Astrocyte of the cerebellum (primary cell): Measurements from ENCODE around the gene CEP164.

Experiments
- DNase-seq: peaks from one replicate; pipeline ENCODE4 v3.0.0-alpha.2; 2011; ENCODE audit warnings: low read depth
- H3K4me3 ChIP-seq: 2 replicates; pipeline ENCODE4 v1.5.1; 2011; ENCODE audit warnings: mild to moderate bottlenecking, low read depth, low read length, moderate library complexity
- in situ Hi-C: cut with HindIII; loops from 2 replicates; pipeline ENCODE4 v1.10.0; 2017; ENCODE audit warnings: low sequenced_read_pairs
- TF ChIP-seq, protein P1 (sequence below): IDR thresholded peaks from 2 replicates; pipeline ENCODE4 v1.5.1; 2012; ENCODE audit warnings: low read length, low read depth, moderate library complexity, mild to moderate bottlenecking; ENCODE audit errors: missing control alignments

CEP164 gene

DNA sequence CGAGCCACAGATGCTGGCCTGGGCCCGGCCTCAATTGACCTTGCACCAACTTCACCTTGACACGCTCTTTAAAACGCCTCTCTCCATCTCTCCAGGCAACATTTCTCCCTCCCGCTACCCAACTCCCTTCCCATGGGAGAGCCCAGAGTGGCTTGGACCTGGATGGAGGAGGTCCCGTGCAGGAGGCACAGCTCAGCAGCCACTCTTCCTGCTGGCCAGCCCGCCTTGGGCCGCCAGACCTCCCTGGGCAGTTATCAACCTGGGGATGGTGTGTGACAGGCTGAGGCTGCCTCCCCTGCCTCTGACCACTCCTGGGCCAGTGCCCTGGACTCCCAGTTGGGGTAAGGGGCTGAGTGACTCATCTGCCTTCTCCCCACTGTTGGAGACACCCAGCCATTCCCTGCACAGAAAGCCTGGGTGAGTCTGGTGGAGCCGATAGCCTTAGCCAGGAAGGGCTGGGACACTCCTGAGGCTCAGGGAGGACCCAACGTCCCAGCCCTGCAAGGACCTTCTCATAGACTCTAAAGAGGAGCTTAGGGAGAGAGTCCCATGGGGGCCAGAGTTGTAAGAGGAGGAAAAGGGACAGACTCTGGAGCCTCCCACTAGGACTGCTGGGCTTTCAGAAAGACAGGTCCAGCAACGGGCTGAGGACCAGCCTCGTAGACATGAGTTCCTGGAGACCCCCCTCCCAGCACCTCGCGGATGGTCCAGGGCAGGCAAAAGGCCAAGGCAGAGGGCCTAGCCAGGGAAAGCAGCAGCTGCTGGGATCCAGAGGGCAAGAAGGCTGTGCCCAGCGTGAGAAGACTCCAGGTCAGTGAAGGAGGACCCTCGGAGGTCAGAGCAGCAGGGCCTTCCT is 131.7 kb downstream of the CEP164 start:
- no peak overlapping the region for H3K4me3 ChIP-seq
- TF ChIP-seq, protein P1, sequence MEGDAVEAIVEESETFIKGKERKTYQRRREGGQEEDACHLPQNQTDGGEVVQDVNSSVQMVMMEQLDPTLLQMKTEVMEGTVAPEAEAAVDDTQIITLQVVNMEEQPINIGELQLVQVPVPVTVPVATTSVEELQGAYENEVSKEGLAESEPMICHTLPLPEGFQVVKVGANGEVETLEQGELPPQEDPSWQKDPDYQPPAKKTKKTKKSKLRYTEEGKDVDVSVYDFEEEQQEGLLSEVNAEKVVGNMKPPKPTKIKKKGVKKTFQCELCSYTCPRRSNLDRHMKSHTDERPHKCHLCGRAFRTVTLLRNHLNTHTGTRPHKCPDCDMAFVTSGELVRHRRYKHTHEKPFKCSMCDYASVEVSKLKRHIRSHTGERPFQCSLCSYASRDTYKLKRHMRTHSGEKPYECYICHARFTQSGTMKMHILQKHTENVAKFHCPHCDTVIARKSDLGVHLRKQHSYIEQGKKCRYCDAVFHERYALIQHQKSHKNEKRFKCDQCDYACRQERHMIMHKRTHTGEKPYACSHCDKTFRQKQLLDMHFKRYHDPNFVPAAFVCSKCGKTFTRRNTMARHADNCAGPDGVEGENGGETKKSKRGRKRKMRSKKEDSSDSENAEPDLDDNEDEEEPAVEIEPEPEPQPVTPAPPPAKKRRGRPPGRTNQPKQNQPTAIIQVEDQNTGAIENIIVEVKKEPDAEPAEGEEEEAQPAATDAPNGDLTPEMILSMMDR, result no peak
- DNase-seq, result no peak
- in situ Hi-C loops, result no loop called here

DNA sequence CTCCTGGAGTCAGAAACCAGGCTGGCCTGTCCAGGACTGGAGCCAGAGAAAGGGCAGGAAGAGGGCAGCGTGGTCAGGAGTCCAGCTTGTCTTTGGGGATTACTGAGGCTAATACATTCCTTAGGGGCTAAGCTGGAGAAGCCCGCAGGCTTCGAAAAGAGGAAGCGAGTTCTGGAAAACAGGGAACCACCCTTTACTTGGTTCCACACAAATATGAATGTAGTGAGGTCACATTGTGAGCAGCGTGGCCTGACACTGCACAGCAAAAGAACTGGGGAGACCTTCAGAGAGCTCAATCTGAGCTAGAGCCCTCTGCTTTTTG is 132.3 kb downstream of the CEP164 start:
- H3K4me3 ChIP-seq, result no peak overlapping the region
- no peak for DNase-seq
- in situ Hi-C loops, result no loop called here
- TF ChIP-seq, protein P1, result no peak

DNA sequence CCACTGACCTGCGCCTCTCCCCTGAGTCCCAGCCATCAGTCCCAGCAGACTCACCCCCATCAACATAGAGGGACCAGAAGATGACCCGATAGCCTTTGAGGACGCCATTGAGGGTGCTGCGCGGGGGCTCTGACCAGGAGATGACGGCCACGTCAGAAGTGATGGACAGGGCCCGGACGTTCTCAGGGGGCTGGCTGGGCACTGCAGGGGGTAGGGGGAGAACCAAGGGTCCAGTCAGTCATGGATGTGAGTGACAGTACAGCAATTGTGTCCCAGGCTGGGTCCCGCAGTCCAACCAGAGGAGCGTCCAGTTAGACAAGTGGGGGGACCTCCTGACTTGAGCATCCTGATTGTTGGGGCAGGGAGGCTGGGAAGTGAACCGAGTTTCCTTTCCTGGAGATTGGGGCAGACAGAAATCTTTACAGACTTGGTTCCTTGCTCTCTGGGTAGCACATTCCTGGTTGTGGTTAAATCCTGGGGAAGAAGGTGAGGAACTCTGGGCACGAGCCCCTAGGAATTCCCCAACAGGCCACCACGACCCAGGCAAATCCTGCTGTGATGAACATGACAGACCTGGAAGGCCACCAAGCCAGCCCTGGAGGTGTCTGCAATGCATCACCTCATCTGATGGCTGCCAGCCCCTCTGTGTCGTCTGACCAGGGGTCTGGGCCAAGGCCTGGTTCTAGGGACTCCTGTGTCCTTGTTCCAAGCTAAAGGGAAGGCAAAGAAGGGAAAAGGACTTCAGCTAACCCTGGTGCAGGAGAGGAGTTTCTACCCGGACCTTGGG is 133.9 kb downstream of the CEP164 start:
- TF ChIP-seq, protein P1, result no peak
- no peak overlapping the region for H3K4me3 ChIP-seq
- DNase-seq, result no peak
- in situ Hi-C loops, result no loop called here

DNA sequence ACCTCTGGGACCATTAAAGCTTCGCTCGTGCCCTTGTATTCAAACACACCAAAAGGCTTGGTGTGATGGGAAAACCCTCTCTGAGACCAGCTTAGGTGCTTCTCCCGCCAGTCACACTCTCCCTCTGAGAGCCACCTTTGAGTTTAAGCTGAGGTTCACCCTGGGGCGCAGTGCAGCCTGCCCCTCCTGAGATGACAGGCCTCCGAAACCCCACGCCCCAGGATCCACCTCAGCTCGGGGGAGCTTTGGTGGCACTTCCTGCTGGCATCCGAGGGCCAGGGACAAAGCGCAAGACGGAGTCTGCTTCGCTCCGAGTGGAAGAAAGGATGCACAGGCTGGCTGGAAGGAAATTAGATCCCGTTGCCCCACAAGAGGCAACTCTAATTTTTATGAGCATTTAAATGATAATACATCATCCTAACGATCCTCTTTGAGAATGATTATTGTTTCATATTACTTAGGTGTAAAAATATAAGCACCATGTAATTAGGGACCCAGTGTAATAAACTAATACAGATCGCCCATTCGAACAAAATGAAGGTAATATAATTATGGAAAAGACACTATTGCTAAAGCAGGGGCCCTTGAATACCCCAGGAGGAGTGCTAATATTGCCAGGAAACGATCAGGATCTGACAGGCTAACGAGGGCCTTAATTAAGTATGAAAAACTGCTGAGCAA is 134.7 kb downstream of the CEP164 start:
- TF ChIP-seq, protein P1, result no peak
- in situ Hi-C loops, result no loop called here
- no peak for DNase-seq
- H3K4me3 ChIP-seq, result no peak overlapping the region

DNA sequence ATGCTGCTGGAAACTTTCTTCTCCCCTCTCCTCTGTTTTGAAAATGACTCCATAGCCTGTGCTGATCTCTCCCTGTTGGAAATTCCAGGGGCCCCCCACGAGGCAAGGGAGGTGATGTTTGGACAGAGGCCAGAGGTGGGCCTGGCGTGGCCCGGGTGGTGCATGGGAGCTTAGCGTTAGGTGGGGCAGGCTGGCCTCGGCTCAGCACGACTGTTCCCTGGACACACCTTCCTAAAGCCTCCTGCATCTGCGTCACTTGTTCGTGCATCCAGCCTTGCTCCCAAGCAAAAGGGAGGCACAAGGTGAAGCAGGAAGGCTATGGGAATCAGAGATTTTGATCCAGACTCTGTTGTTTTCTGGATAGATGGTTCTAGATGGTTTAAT is 135.2 kb downstream of the CEP164 start:
- DNase-seq, result no peak
- no peak overlapping the region for H3K4me3 ChIP-seq
- in situ Hi-C loops, result no loop called here
- TF ChIP-seq, protein P1, result no peak
